Activated CD8-positive, alpha-beta memory T cell treated with anti-CD3 and anti-CD28 coated beads, Interleukin-2, amount 50 U/mL, for 1 hour (primary cell): ENCODE data around the gene GAB1.

Experiments used
- DNase-seq: peaks from one replicate; pipeline ENCODE4 v3.0.0-alpha.2; 2020; ENCODE audit errors: extremely low read depth

Gene GAB1

DNA sequence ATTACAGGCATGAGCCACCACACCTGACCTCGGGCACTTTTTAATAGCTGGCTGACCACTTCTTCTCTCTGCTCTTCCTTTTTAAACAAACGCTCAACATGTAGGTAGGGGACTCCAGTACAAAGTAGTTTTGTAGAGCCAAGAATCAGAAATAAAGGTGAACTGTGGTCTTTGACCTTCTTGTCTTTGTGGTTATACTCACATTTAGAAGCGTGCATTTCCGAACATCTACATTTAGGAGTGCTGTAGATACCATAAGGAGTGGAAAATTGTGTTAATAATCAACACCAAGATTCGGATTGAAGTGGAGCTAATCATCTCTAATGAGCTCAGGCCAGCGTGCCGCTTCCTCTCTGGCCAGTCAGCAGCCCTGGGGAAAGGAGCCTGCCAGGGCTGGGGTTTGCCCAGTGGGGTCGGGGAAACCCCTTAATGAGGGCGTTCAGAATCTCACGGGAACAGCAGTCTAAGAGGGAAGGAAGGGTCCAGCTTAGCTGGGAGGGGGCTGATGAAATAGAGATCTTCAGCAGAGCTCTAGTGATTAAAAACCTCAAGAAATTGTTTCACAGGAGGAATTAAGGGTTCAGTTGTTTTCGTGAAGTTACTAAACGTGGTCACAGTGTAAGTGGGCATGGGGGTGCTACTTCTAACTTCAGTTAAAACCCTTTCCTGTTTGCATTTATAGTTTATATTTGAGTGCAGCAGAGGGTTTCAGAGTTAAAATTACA is 81.2 kb downstream of the GAB1 start:
- no peak for DNase-seq

DNA sequence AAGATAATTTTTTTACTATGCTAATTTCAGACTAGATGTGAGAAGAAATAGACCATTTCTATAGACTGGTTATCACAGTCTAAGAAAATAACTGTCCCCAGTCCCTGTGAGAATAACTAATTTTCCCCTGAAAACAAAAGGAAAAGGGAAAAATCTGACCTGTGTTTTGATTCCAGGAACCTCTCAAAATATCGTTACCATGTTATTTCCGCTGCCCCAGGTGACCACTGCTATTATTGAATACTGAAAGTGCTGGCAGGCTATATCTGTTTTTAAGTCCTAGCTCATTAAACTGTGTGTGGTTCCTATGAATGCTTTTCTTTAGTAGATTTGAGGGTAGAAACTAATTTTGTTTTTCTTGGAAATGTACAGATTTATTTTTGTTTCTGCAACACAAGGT is 83.6 kb downstream of the GAB1 start:
- no peak for DNase-seq

DNA sequence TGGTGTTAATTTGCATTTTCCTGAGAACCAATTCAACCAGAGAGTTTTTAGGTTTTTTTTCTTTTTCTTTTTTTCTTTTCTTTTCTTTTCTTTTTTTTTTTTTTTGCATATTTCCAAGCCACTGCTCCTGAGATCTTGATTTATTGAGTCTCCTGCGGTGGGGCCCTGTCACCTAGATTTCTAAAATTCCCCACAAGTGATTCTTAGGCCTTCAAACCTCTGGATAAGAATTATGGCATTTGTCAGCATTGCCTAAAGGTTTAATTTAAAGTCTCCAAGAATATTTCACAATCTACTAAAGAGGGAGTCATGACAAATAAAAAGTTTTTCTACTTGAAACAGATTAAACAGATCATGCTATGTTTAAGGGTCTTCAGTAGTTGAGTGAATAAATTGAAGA is 84.9 kb downstream of the GAB1 start:
- DNase-seq: no peak

DNA sequence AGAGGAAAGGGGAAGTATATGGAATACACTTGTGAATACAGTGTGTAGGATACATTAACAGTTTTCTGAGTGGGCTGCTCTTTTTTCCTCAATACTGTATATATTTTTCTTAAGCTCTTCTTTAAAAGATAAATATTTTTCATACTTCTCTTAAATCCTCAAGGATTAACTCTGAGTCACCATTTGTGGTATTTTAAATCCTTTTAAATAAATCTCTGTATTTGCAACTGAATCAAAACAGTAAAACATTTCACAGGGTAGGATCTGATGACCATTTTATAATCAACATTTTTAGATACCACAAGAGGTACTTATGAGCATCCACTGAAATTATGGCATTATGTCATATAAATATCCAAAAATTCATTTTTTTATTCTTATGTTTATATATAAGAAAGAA is 87.6 kb downstream of the GAB1 start:
- DNase-seq: no peak

DNA sequence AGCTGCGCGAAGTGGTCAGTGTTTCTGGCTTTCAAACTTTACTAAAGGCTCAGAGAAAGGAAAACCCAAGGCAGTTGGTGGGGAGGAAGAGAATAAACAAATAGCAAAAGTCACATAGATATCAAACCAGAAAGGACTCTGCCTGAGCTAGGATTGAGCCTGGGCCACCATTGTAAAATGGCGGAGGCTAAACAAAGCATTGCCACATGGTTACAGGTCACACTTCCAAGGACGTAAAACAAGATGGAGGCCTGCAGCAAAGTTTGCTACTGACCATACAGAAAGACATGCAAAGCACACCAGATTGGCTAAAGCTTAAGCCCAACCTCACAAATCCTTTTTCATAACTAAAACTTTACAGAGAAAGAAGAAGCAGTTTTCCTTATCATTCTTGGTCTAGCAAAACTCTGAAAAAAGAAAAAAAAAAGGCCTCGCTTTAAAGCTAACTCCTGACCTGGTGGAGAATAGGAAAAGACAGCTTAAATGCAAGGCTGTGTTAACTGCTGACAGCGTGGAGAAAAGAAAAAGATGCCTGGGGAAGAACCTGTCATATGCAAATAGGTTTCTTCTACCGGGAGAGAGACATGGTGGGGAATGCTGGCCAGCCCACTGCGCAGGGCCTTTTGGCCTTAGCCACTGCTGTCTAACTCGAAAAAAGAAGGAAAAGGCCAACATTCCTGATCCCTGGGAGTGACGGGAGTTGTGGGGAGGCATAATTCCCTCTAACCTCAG is 95.0 kb downstream of the GAB1 start:
- DNase-seq: no peak

DNA sequence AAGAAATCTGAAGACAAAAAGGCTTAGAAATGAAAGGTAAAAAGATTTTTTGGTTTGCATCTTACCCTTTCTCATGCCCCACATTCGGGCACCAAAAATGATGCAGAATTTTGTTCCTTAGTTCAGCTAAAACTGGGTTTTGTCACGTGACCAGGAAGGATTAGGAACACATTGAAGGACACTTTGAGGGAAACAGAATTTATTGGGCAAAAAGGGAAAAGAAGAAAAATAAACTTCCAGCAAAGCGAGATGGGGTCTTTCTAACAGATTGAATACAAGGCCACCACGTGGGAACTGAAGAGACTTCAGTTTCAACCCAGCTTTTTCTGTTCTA is 95.5 kb downstream of the GAB1 start:
- DNase-seq: no peak

DNA sequence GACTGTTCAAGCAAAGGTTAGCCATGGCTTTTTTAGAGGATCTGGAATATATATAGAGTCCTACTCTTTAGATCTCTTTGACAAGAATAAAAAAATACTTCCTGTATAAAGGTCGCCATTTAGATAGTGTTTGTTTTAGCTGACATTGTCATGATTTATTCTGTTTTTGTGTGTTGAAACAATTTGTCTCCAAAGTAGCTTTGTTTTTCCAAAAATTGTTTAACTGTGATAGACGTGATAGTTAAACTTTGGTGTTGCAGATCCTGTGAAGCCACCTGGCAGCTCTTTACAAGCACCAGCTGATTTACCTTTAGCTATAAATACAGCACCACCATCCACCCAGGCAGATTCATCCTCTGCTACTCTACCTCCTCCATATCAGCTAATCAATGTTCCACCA is 96.6 kb downstream of the GAB1 start:
- DNase-seq: no peak

DNA sequence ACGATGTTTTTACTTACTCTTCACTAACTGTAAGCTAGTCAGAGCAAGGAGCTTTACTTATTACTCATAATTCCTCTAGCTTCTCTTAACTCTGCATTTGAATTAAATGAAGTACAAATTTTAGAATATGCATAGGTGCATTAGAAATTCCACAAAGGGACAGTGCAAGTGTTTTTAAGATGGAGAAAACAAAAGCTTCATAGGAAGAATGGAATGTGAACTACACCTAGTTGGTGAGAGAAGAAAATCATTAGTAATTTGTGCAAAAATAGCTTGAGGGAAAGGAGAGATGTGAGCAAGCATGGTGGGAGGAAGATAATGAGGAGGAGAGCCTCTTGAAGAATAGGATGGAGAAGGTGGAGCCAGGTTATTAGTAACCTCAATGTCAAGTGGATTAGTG is 99.3 kb downstream of the GAB1 start:
- no peak for DNase-seq

DNA sequence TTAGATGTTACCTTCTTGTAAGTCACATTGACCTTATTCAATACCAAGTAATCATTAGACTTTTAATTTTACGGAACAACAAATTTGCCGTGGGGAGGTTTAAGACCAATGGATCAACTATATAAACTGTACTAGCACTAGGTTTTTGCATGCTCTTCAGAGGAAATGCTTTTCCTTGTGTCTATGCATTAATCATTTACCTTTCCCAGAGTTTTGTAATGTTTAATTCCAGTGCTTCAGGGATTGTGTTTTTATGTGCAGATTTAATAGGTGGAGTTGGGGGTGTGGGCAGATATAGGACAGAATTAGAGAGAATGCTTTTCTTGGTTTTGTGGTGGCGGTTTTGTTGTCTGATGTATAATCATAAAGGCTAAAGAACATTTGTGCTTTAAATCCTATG is 100.8 kb downstream of the GAB1 start:
- no peak for DNase-seq

DNA sequence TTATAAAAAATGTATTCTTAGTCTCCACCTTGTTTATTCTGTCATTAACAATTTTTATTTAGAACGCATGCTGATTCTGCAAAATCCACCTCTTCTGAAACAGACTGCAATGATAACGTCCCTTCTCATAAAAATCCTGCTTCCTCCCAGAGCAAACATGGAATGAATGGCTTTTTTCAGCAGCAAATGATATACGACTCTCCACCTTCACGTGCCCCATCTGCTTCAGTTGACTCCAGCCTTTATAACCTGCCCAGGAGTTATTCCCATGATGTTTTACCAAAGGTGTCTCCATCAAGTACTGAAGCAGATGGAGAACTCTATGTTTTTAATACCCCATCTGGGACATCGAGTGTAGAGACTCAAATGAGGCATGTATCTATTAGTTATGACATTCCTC is 101.3 kb downstream of the GAB1 start:
- no peak for DNase-seq

DNA sequence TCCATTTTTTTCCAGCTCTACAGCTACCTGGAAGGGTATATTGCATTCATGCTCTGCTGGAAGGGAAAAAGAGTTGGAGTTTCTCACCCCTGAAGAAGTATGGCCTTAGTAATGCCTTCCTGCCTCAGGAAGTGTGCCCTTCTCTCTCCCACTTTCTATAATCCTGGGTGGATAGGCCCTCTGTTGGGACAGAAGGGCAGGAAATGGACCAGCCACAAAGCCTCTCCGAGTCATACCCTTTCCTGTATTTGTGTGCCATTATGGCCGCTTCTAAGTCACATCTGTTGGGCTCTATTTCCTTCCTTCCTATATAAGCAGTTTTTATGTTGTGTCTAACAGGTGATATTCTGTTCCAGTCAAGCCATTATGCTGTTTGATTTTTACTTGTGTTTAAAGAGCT is 102.0 kb downstream of the GAB1 start:
- DNase-seq: no peak

DNA sequence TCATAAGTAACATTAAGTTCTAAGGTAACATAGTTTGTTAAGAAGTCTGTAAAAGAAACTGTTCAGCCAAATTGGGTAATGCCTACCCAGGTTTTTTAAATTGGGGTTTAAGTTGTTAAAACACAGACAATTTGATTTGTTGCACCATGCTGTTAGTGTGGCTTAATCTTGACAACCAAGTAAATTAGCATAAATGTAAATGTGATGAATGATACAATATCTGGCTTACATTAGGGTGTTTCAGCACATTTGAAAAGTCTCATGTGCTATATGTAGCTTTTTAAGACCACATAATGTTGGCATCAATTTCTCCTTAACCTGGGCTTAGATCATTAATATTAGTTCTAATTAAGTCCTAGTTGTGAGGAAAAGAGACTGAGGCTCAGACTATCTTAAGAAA is 104.4 kb downstream of the GAB1 start:
- DNase-seq: no peak

DNA sequence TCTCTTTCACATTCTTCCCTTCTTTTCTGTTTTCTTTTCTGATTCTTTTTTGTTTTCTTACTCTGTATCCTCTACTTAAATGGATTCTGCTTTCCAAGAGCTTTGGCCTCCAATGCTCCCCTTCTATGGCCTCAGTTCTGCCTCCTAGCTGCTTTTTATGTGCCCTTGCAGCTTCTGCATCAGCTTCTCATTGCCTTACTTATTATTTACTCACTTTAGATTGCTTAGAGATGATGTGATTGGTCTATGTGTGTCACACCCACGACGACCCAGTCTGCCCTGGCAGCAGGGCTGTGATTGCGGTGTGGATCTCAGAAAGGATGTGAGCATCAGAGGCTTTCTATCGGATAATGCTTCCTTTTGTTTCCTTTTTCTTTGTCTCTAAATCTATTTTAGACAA is 105.0 kb downstream of the GAB1 start:
- no peak for DNase-seq

DNA sequence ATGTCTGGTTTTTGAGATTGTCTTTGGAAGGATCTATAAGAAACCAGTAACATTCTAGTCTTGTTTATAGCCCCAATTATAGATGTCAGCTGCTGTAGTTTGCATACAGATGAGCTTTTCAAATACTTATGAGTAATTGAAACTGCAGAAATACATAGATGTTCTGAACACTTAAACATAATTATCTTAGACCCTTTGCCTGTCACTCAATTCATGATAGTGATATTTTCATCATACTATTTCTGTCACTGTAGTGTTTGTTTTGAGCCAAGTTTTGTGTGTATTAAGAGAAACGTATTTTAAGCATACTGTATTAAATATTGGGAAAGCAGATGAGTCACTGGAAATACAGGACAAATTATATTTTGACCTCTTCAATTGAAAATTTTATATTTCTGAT is 107.1 kb downstream of the GAB1 start:
- DNase-seq: no peak

DNA sequence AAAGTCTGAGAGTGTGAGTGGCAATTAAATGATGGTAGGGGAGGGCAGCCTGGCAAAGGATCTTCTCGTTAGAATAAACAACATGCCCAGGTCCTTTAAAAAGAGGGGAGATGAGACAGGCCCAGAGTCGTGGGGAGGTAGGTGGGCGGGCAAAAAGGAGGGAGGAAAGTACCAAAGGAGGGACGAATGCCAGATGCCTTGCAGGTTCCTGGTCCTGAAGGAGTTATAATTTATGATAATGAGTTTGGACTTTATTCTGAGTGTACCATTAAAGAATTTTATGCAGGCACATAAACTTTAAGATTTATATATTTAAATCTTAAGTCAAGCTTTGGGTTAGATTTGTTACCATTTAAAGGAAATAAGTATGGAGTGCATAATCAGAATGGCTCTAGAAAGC is 114.5 kb downstream of the GAB1 start:
- DNase-seq: no peak

DNA sequence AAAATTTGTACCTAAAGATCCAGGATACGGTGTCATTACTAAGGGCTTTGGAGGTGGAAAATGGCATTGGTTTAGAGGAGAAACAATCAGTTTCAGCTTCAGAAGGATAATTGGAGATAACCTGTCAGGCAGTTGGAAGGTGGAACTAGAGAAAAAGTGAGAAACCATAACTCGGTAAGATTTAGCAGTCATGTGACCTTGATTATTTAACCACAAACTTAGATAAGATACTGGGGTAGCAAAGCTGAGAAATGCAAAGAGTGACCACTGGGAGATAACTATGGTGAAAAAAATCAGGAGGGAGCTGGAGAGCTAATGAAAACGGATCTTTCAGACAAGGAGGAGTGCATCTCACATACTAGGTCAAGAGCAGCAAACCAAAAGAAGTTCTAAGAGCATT is 118.5 kb downstream of the GAB1 start:
- DNase-seq: no peak

DNA sequence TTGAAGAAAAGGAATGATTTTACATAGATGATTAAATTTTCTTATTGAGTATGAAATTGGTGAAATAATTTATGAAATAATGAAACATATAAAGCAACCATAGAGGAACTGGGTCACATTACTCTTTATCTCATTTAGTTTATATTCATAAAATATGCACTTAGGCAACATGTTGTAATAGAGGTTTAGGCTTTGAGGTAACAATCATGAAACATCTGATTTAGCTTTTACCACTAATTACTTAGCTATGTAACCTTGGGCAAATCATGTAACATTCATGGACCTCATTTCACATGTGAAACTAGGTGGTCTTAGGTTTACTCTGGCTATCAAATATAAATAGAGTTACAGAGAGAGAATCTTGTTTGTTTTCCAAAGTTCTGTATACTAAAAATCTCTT is 122.3 kb downstream of the GAB1 start:
- no peak for DNase-seq

DNA sequence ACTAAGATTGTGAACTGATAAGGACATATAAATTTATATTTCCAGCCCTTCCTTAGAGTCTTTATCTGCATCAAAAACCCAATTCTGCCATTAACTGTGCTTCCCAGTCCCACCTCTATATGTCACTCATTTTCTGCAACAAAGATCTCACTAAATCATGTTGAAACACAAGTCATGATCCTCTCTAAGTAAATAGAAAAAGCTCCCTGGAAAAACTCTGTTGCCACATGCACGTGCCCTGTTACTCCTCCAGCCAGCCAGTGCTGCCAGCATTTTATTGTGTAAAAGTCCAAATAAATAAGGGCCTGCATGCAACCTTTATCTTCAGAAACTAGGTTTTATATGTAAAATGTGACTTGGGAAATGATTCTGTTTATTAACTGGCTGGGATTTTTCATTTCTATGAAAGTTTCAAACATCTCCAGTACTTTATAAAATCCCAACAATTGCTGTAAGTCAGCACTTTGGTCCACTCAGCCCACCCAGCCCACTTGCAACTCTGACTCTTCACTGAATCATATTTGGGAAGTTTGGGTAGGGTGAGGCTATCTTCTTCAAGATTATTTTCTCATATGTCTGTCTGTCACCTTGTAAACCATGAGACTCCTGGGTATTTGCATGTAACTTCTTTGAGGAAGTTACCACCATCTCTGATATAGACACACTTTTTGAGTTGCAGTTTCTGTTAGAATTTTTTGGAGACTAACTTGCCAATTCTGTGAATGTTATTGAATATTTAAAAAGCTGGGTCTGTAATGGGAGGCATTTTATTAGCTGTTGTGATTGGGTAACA is 136.9 kb downstream of the GAB1 start:
- DNase-seq: no peak

DNA sequence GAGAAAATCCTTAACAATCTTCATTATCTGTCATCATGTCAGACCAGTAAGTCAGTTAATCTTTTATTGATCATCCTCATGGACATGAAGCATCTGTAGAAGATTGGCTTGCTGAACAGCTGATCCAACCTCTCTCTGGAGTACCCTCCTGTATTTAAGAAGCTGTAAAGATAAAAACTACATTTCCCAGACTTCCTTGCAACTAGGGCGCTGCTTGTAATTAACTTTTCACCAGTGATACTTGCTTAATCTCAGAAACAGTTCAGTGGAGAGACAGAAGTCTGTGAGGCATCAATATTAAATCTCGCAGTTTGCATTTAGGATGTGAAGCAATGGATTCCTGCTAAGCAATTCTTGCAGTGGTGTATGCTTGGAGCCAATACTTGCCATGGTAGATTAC is 140.8 kb downstream of the GAB1 start:
- DNase-seq: no peak

DNA sequence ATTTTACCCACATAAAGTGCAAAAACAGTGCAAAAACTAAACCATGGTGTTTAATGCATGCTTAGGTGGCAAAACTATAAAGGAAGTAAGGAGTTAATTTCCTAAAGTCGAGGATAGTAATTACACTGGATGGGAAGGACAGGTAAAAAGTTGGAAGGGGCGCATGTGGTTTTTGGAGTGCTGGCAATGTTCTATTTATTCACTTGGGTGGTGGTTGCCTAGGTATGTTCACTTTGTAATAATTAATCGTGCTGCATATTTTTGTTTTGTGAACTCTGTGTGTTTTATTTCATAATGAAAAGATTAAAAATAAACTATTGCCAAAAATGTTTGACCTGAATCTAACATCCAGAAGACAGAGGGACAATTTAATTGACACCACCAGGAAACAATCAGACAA is 144.7 kb downstream of the GAB1 start:
- DNase-seq: no peak

DNA sequence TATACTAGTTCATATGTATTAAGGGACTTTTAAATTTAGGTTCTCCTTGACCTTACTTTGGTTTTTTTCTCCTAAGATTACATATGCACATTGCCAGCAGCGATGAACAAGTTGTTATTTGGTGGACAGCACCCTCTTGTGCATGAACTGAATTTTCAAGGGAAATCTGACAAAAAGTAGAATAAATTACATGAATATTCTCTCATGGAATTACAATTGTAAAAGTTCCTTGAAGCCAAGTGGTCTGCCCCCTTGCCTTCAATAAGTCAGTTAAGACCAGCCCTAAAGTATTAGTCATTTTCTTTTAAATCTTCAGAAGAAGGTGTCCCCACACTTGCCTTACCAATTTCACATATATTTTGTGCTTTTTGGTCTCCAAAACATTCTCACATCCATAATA is 146.2 kb downstream of the GAB1 start:
- DNase-seq: no peak

DNA sequence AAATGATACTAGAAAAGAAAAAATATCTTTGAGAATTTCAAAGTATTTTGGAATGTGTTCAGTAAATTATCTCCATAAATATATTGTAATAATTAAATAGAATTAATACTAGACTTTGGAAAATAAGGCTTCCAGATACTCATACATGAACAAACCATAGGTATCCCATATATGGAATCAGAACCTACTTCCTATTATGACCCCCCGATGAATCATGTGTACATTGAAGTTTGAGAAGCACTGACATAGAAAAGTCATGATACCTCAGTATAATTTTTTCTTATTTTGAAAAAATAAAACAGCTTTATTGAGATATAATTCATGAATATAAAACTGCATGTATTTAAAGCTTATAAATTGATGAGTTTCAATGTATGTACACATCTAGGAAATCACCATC is 149.6 kb downstream of the GAB1 start:
- DNase-seq: no peak

DNA sequence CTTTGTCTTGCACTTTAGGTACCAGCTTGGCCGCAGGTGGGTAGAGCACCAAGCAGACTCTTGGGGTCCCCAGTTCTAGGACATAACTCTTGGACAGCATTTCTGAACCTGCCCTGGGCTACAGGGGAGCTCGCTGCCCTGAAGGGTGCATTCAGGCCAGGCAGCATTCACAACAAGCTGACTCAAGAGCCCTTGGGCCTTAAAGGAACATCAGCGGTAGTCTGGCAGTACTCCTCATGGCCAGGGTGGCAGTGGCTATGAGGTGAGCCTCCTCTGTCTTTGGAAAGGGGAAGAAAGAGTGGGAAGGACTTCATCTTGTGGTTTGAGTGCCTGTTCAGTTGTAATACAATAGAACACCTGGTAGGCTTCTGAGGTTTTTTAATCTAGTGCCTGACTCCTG is 152.0 kb downstream of the GAB1 start:
- no peak for DNase-seq
